ENCODE measurements around the gene TEAD1. TPM values are rescaled to one million over a fixed set of nuclear protein-coding genes. Genes with fewer than 3 reads are reported as not detected.
A peak's percentile ranks its signal among the peaks of the same experiment; 100 is the strongest.

TEAD1 gene
- total RNA-seq, 1 donor from 2014 or later = 17.6 TPM

DNA sequence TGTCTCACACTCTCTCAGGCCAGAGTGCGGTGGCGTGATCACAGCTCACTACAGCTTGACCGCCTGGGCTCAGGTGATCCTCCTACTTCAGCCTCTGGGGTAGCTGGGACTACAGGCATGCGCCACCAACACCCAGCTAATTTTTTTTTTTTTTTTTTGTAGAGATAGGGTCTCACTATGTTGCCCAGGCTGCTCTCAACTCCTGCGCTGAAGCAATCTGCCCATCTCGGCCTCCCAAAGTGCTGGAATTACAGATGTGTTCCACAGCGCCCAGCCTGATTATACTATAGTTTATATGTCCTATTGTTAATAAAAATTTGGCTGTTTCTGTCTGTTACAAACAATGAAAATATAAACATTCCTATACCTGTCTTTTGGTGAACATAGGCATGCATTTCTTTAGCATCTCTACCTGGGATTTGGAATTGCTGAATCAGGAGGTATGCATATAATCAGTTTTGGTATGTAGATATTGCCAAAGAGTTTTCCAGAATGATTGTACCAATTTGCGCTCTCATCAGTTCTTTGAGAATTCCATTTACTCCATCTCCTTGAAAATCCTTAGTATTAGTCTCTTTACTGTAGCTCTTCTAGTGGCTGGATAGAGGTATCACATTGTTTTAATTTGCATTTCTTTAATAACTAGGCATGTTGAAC, 78.8 kb downstream of the TEAD1 start:
- H3K36me3 ChIP-seq (ENCODE audit: control insufficient read depth, insufficient read depth, low read length) = no peaks in the 10 kb centered on the region
- no peak for TF ChIP-seq CTCF (IDR thresholded peaks at IDR 0.05; ENCODE audit: insufficient read depth, low read length, severe bottlenecking)
- H3K4me3 ChIP-seq (ENCODE audit: low read depth, low read length) = no peak overlapping the region
- no peaks in the 10 kb centered on the region for H3K27me3 ChIP-seq (ENCODE audit: control insufficient read depth, insufficient read depth, low read length)
- FAIRE-seq = no peak
- DNase-seq (ENCODE audit: low read depth) = no peak

- Histone ChIP-seq H3K27me3 (ENCODE audit: control insufficient read depth, insufficient read depth, low read length) (no peaks in the 10 kb centered on the region), H3K4me3 (ENCODE audit: low read depth, low read length) (no peak overlapping the region), H3K36me3 (ENCODE audit: control insufficient read depth, insufficient read depth, low read length) (no peaks in the 10 kb centered on the region)
- FAIRE-seq = no peak
- TF ChIP-seq CTCF (IDR thresholded peaks at IDR 0.05; ENCODE audit: insufficient read depth, low read length, severe bottlenecking) = no peak
- peak; percentile 39 for DNase-seq (ENCODE audit: low read depth)
Observed at GRCh38 chr11:12754021-12754420, 79.8 kb downstream of the TEAD1 start.

DNA sequence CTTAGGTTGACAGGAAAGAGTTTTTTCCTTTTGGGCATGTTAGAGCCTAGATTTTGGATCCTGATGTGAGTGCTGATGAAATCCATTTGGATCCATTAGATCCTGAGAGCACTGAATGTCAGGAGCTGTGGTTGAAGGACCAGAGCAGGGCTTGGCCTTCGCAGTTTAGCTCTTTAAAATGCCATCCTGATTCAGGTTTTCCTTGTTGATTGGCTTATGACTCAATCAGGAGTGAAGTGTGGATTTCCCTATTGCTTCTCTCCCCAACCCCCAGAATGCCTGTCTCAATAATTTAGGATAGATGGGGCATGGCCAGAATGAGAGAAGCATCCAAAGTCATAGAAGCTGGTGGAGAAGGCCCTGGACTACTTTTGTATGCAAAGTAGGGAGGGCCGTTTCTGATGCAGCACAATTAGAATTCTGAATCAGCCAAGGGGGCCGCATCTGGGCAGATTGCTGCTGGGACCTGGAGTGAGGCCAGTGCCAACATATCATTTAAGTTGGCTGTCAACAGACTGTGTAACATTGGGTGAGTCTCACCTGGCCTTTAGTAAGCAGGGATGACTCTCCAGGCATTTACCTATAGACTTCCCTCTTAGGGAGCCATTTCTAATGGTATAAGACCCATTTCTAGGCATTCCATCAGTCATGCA, 80.5 kb downstream of the TEAD1 start:
- Histone ChIP-seq H3K27me3 (ENCODE audit: control insufficient read depth, insufficient read depth, low read length) (no peaks in the 10 kb centered on the region), H3K4me3 (ENCODE audit: low read depth, low read length) (no peak overlapping the region), H3K36me3 (ENCODE audit: control insufficient read depth, insufficient read depth, low read length) (no peaks in the 10 kb centered on the region)
- no peak for FAIRE-seq
- peak; percentile 73 for DNase-seq (ENCODE audit: low read depth)
- TF ChIP-seq CTCF (IDR thresholded peaks at IDR 0.05; ENCODE audit: insufficient read depth, low read length, severe bottlenecking) = no peak

GRCh38 chr11:12755510-12756453, 81.6 kb downstream of the TEAD1 start:
- no peaks in the 10 kb centered on the region for H3K36me3 ChIP-seq (ENCODE audit: control insufficient read depth, insufficient read depth, low read length)
- DNase-seq (ENCODE audit: low read depth) (peak; percentile 53), FAIRE-seq (no peak)
- H3K27me3 ChIP-seq (ENCODE audit: control insufficient read depth, insufficient read depth, low read length) = no peaks in the 10 kb centered on the region
- TF ChIP-seq CTCF (IDR thresholded peaks at IDR 0.05; ENCODE audit: insufficient read depth, low read length, severe bottlenecking) = no peak
- H3K4me3 ChIP-seq (ENCODE audit: low read depth, low read length) = no peak overlapping the region

DNA sequence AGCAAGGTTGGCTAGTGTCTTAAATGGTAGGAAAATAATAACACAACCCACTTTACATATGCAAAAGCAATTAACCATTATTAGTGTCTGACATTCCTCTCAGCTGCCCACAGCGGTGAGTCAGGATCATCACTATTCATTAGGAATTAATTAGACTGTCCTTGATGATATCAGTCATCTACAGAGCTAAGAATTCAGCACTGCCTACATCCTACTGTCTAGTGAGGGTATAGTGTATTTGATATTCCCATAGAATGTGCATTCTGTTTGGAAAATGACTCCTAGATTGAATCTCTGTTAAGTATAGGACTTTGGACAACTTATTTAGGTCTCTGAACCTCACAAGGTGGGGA, 82.2 kb downstream of the TEAD1 start:
- H3K27me3 ChIP-seq (ENCODE audit: control insufficient read depth, insufficient read depth, low read length) = no peaks in the 10 kb centered on the region
- no peak overlapping the region for H3K4me3 ChIP-seq (ENCODE audit: low read depth, low read length)
- FAIRE-seq (no peak), DNase-seq (ENCODE audit: low read depth) (no peak)
- no peak for TF ChIP-seq CTCF (IDR thresholded peaks at IDR 0.05; ENCODE audit: insufficient read depth, low read length, severe bottlenecking)
- no peaks in the 10 kb centered on the region for H3K36me3 ChIP-seq (ENCODE audit: control insufficient read depth, insufficient read depth, low read length)

Measured in bronchial epithelial cell (primary cell).